Thyroid gland (tissue), 4 donors: Measurements from ENCODE around the gene FAM221B.

Experiments used
- POLR2A ChIP-seq, 2 donors: fragments of 450-650 bp; IDR thresholded peaks; one replicate each; pipeline ENCODE4 v1.6.1; 2017; ENCODE audit warnings: antibody characterized with exemption in 2 of 2, mild to moderate bottlenecking in 2 of 2, moderate library complexity in 1 of 2
- TF ChIP-seq, protein P1 (sequence below), 6 experiments: fragments of 200-600 bp in 3 of 6; fragments of 450-650 bp in 3 of 6; sonication (generic) in 3 of 6; IDR thresholded peaks; one replicate each; pipeline ENCODE4 v1.5.1; 2016 to 2019; ENCODE audit warnings: antibody characterized with exemption in 6 of 6, mild to moderate bottlenecking in 2 of 6, inconsistent platforms in 1 of 6, moderate library complexity in 1 of 6

DNA sequence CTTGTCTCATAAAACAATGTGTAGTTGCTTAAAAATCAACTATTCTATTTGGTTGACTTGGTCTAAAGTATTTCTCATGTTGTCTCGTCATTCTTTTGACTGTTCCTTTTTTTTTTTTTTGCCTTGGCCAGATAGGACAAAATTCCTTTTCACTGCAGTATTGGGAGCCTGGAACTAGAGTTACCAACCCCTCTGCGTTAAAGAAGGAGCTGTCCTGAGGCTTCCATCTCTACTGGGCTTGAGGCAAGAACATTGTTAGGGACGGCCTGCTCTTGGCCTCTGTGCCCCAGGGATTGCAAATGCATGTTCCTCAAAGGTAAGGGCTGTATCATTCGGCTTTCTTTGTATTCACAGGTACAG lies 38.5 kb downstream of the FAM221B start:
- TF ChIP-seq, protein P1, sequence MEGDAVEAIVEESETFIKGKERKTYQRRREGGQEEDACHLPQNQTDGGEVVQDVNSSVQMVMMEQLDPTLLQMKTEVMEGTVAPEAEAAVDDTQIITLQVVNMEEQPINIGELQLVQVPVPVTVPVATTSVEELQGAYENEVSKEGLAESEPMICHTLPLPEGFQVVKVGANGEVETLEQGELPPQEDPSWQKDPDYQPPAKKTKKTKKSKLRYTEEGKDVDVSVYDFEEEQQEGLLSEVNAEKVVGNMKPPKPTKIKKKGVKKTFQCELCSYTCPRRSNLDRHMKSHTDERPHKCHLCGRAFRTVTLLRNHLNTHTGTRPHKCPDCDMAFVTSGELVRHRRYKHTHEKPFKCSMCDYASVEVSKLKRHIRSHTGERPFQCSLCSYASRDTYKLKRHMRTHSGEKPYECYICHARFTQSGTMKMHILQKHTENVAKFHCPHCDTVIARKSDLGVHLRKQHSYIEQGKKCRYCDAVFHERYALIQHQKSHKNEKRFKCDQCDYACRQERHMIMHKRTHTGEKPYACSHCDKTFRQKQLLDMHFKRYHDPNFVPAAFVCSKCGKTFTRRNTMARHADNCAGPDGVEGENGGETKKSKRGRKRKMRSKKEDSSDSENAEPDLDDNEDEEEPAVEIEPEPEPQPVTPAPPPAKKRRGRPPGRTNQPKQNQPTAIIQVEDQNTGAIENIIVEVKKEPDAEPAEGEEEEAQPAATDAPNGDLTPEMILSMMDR (IDR thresholded peaks at IDR 0.05), result no peak
- no peak for TF ChIP-seq POLR2A (IDR thresholded peaks at IDR 0.05)
